ENCODE measurements around the gene PLXNC1.

The PLXNC1 gene

DNA sequence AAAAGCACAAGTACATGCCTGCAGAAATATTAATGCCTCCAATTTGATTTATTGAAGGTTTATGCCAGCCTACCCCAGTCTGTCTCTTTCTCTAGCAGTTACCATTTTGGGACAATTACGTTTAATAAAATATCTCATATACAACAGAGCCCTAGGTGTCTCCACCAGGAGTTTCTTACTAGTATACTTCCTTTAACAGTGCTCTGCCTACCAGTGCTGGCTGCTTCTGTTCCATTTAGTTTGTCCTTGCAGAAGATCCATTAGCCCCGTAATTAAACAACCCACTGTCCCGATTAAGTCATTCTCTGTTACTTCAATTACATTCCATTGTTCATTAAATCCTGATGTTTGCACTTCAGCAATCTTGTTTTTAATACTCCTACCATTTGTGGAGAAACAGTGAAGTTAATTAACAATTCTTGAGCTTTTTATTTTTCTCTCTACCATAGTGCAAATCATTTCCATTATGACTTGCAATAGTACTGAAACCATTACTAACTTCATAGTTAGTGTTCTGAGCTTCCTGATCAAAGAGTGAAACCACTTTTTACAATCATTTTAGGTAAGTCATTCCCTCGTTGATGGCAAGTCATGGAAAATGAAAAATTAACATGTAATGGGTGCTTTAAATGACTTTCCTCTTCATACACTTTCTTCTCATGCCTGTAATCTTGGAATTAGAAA is 121.1 kb downstream of the PLXNC1 start:
- H3K27ac Mint-ChIP-seq = no peak overlapping the region
- H3K9me3 Mint-ChIP-seq = no peaks in the 10 kb centered on the region
- peaks cover 13% of the 10 kb centered on the region for H3K36me3 Mint-ChIP-seq (ENCODE audit: insufficient read depth)
- DNase-seq (no peak), ATAC-seq (replicated peaks) (no peak)
- H3K4me3 Mint-ChIP-seq = no peak overlapping the region
- no peaks in the 10 kb centered on the region for H3K27me3 Mint-ChIP-seq
- H3K4me1 Mint-ChIP-seq (ENCODE audit: low read depth in 2 of 2) = peaks cover 24 to 31% of the 10 kb centered on the region in 2 donors

DNA sequence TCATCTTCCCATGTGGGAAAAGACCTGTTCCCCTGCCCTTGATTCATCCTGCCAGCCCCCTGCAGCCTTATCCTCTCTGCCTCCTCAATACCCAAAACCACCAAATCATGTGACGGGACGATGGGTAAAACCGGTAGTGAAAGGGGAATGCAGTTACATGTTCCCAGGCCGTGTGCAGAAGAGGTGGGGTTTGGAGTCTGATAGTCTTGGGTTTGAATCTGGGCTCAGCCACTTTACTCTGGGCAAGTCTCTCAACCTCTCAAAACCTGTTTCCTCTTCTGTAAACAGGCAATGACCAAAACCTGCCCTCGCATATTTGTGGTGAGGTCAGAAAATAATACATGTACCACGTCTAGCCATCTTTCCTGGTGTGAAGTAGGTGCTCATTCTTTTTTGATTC is 123.0 kb downstream of the PLXNC1 start:
- Mint-ChIP-seq H3K36me3 (ENCODE audit: insufficient read depth) (peaks cover 4% of the 10 kb centered on the region), H3K27ac (peak overlapping the region; percentile 0 to 69), H3K27me3 (no peaks in the 10 kb centered on the region), H3K4me3 (no peak overlapping the region), H3K4me1 (ENCODE audit: low read depth in 2 of 2) (peaks cover 19 to 29% of the 10 kb centered on the region in 2 donors), H3K9me3 (no peaks in the 10 kb centered on the region)
- ATAC-seq (replicated peaks) = peak; percentile 17
- no peak for DNase-seq

DNA sequence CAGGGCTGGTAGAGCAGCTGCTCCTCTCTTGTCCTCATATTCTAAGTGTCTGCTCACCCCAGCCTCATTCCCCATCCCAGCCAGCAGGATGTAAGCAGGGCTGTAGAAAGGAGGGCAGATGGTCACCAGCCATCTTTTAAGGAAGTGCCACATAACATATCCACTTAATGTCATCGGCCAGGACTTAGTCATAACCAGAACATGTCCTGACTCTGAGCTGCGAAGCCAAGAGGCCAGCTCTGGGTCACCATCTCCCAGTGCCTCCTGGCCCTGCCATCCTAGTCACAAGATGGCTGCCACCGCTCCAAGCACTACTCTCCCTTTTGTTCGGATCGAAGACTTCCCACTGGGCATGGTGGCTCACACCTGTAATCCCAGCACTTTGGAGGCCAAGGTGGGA is 123.9 kb downstream of the PLXNC1 start:
- no peaks in the 10 kb centered on the region for H3K9me3 Mint-ChIP-seq
- H3K4me1 Mint-ChIP-seq (ENCODE audit: low read depth in 2 of 2) = peaks cover 16 to 27% of the 10 kb centered on the region in 2 donors
- no peak overlapping the region for H3K27ac Mint-ChIP-seq
- no peak for DNase-seq
- H3K27me3 Mint-ChIP-seq = no peaks in the 10 kb centered on the region
- no peak overlapping the region for H3K4me3 Mint-ChIP-seq
- H3K36me3 Mint-ChIP-seq (ENCODE audit: insufficient read depth) = peaks cover 4% of the 10 kb centered on the region
- ATAC-seq (replicated peaks) = no peak

DNA sequence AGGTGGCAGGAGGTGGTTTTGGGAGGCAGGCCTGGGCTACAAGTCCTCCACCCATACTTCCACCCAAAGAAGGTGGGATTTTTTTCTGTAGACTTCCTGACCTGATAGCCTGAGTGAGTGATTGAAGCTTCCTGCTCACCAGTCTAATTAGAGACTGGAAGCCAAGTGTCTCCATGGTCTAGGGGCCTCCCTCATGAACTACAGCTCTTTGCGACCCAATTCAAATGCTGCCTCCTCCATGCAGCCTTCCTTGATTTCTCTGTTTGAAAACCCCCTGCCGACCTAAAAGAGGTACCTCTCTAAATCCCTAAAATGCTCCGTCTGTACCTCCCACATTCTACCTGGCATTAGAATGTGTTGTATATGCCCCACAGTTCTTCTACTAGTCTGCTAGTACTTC is 124.9 kb downstream of the PLXNC1 start:
- Mint-ChIP-seq H3K9me3 (no peaks in the 10 kb centered on the region), H3K4me3 (no peak overlapping the region), H3K27me3 (no peaks in the 10 kb centered on the region)

DNA sequence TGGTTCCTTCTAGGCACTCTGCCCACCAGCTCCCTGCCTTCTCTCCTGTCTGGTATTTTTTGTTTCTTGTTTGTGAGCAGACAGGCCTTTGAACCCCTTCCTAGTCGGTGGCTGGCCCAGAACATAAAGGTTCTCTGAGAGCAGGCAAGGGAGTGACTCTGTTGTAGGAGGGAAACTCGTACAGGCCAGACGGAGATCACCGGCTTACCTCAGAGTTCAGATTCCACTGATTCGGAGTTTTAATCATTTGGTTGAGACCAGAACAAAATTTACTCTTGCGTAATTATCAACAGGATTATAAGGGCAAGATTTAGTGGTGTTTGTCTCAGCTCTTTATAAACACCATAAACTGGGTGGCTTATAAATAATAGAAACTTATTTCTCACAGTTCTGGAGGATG is 128.3 kb downstream of the PLXNC1 start:
- ATAC-seq (replicated peaks) = no peak
- Mint-ChIP-seq H3K36me3 (ENCODE audit: insufficient read depth) (peaks cover 7% of the 10 kb centered on the region), H3K4me1 (ENCODE audit: low read depth in 2 of 2) (peaks cover 8 to 16% of the 10 kb centered on the region in 2 donors), H3K4me3 (no peak overlapping the region), H3K9me3 (no peaks in the 10 kb centered on the region), H3K27me3 (no peaks in the 10 kb centered on the region), H3K27ac (no peak overlapping the region)
- no peak for DNase-seq

More for the DNA sequence above, 124.9 kb downstream of the PLXNC1 start:
- H3K36me3 Mint-ChIP-seq (ENCODE audit: insufficient read depth) = no peaks in the 10 kb centered on the region
- ATAC-seq (replicated peaks) (no peak), DNase-seq (no peak)
- peaks cover 13 to 24% of the 10 kb centered on the region in 2 donors for H3K4me1 Mint-ChIP-seq (ENCODE audit: low read depth in 2 of 2)
- H3K27ac Mint-ChIP-seq = peak overlapping the region in 1 of 2 donors; percentile 71

DNA sequence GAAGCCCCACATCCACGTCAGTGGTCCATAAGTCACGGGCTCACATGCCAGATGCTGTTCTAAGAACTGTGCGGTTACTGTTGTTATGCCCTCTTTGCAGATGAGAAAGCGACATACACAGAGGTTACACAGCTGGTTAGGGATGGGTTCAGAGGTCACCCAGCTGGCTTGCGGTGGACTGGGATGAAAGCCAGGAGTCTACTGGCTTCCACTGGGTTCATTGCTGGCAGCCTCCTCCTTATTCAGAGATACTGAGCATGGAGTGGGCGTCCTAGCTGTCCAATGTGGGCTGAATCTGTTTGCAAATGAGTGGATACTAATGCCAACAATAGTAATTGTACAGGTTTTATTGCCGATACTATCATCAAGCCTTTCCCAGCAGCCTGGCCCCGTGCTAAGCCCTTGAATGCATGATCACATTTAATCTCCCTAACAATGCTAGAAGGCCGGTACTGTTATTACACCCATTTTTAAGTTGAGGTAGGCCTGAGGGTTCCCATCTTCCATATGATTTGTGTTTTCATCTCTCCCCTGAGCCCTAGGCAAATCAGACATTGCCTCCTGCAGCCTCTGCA is 129.1 kb downstream of the PLXNC1 start:
- Mint-ChIP-seq H3K27ac (no peak overlapping the region), H3K9me3 (no peaks in the 10 kb centered on the region), H3K36me3 (ENCODE audit: insufficient read depth) (peaks cover 12% of the 10 kb centered on the region), H3K4me1 (ENCODE audit: low read depth in 2 of 2) (peaks cover 10 to 16% of the 10 kb centered on the region in 2 donors), H3K27me3 (no peaks in the 10 kb centered on the region), H3K4me3 (no peak overlapping the region)
- no peak for DNase-seq
- no peak for ATAC-seq (replicated peaks)

DNA sequence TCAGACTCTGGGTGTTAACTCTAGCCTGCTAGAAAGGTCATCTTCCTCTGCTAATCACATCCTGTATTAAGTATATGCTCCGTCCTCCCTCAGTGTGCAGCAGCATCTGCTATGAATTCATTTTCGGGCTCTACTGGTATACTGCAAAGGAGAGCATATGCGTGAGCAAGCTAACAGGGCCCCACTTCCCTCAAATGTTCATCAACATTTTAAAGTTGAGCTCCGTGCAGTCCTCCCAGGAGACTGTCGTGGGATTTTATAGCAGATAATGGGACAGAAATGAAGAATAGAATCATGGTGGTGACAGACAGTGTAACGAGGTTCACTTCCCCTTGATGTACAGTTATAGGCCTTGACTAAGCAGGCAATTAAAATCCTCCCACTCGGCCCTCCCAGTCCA is 131.7 kb downstream of the PLXNC1 start:
- DNase-seq = no peak
- peaks cover 20% of the 10 kb centered on the region for H3K36me3 Mint-ChIP-seq (ENCODE audit: insufficient read depth)
- no peak for ATAC-seq (replicated peaks)
- no peak overlapping the region for H3K4me3 Mint-ChIP-seq
- no peaks in the 10 kb centered on the region for H3K9me3 Mint-ChIP-seq
- peaks cover 28 to 30% of the 10 kb centered on the region in 2 donors for H3K4me1 Mint-ChIP-seq (ENCODE audit: low read depth in 2 of 2)
- no peaks in the 10 kb centered on the region for H3K27me3 Mint-ChIP-seq
- H3K27ac Mint-ChIP-seq = no peak overlapping the region

DNA sequence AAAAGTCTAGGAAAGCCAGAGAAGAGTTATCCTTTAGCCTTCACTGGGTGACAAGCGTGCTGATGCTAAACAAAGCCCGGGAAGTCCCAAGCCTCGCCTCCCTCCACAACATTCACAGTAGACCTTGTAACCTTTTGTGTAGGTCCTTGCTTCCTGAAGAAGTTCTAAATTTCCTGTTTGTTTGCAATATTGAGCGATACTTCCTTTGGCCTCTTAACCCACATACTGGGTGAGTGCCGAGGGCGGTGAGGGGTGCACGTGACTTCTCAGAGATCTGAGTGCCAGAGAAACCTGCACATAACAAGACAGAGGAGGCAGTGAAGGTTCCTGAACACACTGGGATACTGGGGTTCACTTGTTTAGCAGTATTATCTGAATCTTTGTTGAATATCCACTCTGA is 134.3 kb downstream of the PLXNC1 start:
- Mint-ChIP-seq H3K9me3 (no peaks in the 10 kb centered on the region), H3K27ac (peak overlapping the region; percentile 89 to 96)
- DNase-seq = peak; percentile 47 to 55 (median 51)

DNA sequence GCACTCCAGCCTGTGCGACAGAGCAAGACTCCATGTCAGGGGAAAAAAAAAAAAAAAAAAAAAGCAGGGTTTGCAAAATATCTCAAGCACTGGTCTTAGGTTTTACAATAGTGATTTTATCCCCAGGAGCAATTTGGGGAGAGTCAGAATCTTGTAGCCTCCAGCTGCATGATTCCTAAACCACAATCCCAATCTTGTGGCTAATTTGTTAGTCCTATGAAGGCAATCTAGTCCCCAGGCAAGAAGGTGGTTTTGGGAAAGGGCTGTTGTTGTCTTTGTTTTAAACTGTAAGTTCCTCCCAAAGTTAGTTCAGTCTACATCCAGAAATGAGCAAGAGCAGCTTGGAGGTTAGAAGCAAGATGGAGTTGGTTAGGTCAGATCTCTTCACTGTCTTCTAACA is 135.7 kb downstream of the PLXNC1 start:
- no peak overlapping the region for H3K4me3 Mint-ChIP-seq
- peaks cover 30% of the 10 kb centered on the region for H3K36me3 Mint-ChIP-seq (ENCODE audit: insufficient read depth)

More for the DNA sequence above, 134.3 kb downstream of the PLXNC1 start:
- Mint-ChIP-seq H3K36me3 (ENCODE audit: insufficient read depth) (peaks cover 24% of the 10 kb centered on the region), H3K27me3 (no peaks in the 10 kb centered on the region), H3K4me3 (peak overlapping the region; percentile 74 to 89), H3K4me1 (ENCODE audit: low read depth in 2 of 2) (peaks cover 28 to 37% of the 10 kb centered on the region in 2 donors)
- ATAC-seq (replicated peaks) = peak; percentile 98

DNA sequence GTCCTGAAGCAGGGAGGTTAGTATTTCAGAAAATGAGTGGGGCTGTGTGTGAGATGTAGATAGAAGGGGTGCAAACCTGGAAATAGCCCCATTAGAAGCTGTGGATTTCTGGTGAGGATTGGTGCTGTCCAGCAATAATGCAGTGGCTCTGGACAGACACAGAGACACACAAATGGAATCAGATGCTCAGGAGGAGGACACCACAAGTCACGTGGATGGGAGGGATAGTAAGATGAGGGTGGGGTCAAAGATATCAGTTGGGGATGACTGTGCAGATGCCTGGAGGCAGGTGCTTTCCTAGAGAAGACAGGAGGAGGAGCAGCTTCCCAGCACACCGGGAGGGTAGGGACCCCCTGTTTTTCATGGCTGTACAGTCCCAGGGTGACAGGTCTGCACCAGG is 136.5 kb downstream of the PLXNC1 start:
- H3K9me3 Mint-ChIP-seq = no peaks in the 10 kb centered on the region
- no peak for DNase-seq
- H3K27me3 Mint-ChIP-seq = no peaks in the 10 kb centered on the region
- peak overlapping the region in 1 of 2 donors; percentile 89 for H3K27ac Mint-ChIP-seq
- H3K4me1 Mint-ChIP-seq (ENCODE audit: low read depth in 2 of 2) = peaks cover 28 to 37% of the 10 kb centered on the region in 2 donors
- H3K4me3 Mint-ChIP-seq = no peak overlapping the region
- ATAC-seq (replicated peaks) = no peak
- peaks cover 30% of the 10 kb centered on the region for H3K36me3 Mint-ChIP-seq (ENCODE audit: insufficient read depth)

More for the DNA sequence above, 135.7 kb downstream of the PLXNC1 start:
- H3K27me3 Mint-ChIP-seq = no peaks in the 10 kb centered on the region
- no peaks in the 10 kb centered on the region for H3K9me3 Mint-ChIP-seq
- ATAC-seq (replicated peaks) (no peak), DNase-seq (no peak)
- peak overlapping the region; percentile 89 to 96 for H3K27ac Mint-ChIP-seq
- H3K4me1 Mint-ChIP-seq (ENCODE audit: low read depth in 2 of 2) = peaks cover 28 to 37% of the 10 kb centered on the region in 2 donors

DNA sequence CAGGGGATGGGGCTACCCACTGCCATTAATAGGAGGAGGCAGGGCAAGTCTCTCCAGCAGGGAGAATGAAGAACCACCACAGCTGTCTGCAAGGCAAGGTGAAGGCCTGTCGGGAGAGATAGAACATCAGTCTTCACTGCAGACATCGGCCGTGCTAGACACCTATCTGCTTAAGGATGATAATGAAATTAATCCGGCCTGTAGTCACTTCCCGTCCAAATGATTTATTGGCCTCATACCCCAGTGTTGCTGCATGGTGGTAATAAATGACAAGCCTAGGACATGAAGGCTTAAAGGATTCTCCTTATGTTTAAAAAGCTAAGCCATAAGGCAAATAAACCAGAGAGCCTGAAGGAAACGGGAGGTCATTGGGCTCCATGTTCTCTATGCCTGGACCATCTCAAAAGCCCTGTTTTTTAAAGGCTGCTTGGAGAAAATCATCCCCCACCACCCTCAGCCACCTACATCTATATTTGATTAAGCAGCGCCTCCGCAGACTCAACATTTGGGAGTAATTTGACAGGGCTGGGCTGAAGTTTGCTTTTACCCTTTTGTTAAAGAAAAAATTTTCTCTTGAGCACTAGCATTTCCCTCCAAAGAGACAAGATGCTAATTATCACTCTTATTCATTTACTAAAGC is 137.7 kb downstream of the PLXNC1 start:
- no peaks in the 10 kb centered on the region for H3K9me3 Mint-ChIP-seq
- H3K4me3 Mint-ChIP-seq = no peak overlapping the region
- peaks cover 28 to 37% of the 10 kb centered on the region in 2 donors for H3K4me1 Mint-ChIP-seq (ENCODE audit: low read depth in 2 of 2)
- H3K27me3 Mint-ChIP-seq = no peaks in the 10 kb centered on the region
- ATAC-seq (replicated peaks) (no peak), DNase-seq (no peak)
- peak overlapping the region in 1 of 2 donors; percentile 55 for H3K27ac Mint-ChIP-seq
- H3K36me3 Mint-ChIP-seq (ENCODE audit: insufficient read depth) = peaks cover 28% of the 10 kb centered on the region

DNA sequence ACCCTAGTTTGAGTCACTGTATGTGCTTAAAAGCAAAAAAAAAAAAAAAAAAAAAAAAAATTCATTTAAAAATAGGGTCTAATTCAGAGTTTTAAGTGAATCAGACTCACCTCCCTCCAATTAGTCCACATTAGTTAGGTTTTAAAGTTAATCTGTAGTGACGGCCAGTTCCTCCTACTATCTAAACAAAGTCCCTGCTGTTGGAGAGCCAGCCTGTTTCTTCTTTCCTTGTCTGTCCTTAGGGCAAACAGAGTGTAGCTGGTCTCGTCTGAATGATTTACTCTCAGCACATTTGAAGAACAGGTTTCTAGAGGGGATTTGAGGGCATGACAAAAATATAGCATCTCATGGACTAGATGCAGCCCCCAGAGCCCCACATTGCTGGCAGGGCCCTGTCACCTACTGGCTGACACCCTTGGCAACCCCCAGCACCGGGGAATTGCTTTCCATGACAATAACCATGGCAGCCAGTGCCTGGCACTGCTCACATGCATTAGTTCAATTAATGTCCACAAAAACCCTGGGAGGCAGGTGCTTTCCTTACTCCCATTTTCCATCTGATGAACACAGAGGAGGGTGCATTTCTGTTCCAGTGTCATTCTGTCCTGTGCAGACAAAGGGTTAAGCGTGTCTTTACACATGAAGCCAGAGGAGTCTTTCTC is 138.3 kb downstream of the PLXNC1 start:
- Mint-ChIP-seq H3K4me1 (ENCODE audit: low read depth in 2 of 2) (peaks cover 25 to 34% of the 10 kb centered on the region in 2 donors), H3K27ac (no peak overlapping the region), H3K4me3 (no peak overlapping the region), H3K27me3 (no peaks in the 10 kb centered on the region), H3K36me3 (ENCODE audit: insufficient read depth) (peaks cover 23% of the 10 kb centered on the region), H3K9me3 (no peaks in the 10 kb centered on the region)
- DNase-seq = no peak
- ATAC-seq (replicated peaks) = no peak

DNA sequence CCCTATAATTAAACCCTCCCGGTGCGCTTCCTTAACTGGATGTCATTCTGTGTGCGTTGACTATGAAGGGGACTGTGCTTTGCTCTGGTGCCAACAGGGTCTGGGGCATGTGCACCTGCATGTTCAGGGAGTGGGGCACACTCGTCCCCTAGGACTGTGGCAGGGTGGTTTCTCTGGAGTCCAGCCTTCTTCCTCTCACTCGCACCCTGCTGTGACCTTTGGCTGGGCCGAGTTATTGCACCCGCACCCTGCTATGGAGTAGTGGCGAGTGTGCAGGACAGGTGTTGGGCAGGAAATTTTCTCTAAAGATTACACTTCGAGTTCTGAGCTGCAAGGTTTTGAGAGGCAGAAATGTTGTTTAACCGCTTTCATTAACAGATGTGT is 138.9 kb downstream of the PLXNC1 start:
- H3K4me3 Mint-ChIP-seq = no peak overlapping the region
- DNase-seq (no peak), ATAC-seq (replicated peaks) (no peak)
- no peak overlapping the region for H3K27ac Mint-ChIP-seq
- no peaks in the 10 kb centered on the region for H3K9me3 Mint-ChIP-seq
- peaks cover 20 to 29% of the 10 kb centered on the region in 2 donors for H3K4me1 Mint-ChIP-seq (ENCODE audit: low read depth in 2 of 2)
- H3K27me3 Mint-ChIP-seq = no peaks in the 10 kb centered on the region
- peaks cover 21% of the 10 kb centered on the region for H3K36me3 Mint-ChIP-seq (ENCODE audit: insufficient read depth)

All from effector memory CD8-positive, alpha-beta T cell (primary cell).